ENCODE data around the gene AKAP10. TPM values are rescaled to one million over a fixed set of nuclear protein-coding genes. Genes with fewer than 3 reads are reported as not detected.
"Not testable (repeated sequence)": the region's sequence is repeated elsewhere in the genome, so short reads cannot be mapped to it uniquely, and the experiment has no call there.

The AKAP10 gene
- total RNA-seq, 1 donor from 2014 or later, result 27.8 TPM

DNA sequence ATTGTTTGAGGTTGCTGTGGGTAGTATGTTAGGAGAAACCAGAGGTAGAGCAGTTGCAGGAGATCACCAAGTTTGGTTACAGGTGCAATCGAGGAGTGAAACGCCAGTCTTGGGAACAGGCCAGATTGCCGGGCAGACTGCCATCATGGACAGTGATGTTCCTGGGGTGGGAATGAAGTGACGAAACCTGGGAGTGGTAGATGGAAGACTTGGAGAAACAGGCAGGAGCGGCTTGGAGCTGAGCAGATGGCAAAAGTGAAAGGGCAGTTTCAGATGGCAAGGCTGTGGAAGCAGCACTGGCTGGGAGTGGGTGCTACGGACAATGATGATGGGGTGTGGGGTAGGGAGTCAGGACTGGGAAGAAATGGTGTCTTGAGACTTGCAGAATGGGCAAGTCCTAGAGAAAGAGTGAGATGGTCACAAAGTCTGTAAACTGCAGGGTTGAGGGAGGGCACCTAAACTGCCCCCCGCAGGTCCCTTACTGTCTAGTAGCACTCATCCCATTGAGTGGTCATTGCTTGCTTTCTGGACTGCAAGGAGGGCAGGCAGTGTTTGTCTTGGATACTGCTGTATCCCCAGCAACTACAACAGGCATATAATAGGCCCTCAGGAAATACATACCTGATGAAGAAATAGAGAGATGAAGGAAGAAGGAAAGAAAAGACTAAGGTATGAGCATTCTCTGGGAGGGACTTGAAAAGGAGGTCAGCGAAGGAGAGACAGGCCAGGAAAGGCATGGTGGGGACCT is 80.4 kb downstream of the AKAP10 start:
- Histone ChIP-seq H3K4me3 (ENCODE audit: insufficient read depth, low read depth, low read length) (no peak overlapping the region), H2AFZ (ENCODE audit: low read depth, low read length) (no peak overlapping the region), H3K4me2 (ENCODE audit: low read length) (no peak overlapping the region), H3K79me2 (ENCODE audit: insufficient read depth, low read length) (no peaks in the 10 kb centered on the region), H4K20me1 (ENCODE audit: insufficient read depth, low read length) (peaks cover 10% of the 10 kb centered on the region), H3K9me3 (ENCODE audit: insufficient read depth, low read depth, low read length) (no peaks in the 10 kb centered on the region), H3K36me3 (ENCODE audit: insufficient read depth, low read length) (peaks cover 3% of the 10 kb centered on the region), H3K4me1 (ENCODE audit: insufficient read depth, low read length) (peaks cover 3% of the 10 kb centered on the region), H3K27ac (ENCODE audit: low read depth, low read length) (no peak overlapping the region), H3K9ac (ENCODE audit: low read length) (no peak overlapping the region), H3K27me3 (ENCODE audit: insufficient read depth, low read length) (no peaks in the 10 kb centered on the region)
- H3K36me3 Mint-ChIP-seq (ENCODE audit: low read depth, unreplicated experiment), result no peaks in the 10 kb centered on the region
- FAIRE-seq (no peak), DNase-seq (ENCODE audit: low read depth) (no peak)
- H3K27me3 Mint-ChIP-seq (ENCODE audit: low read depth, unreplicated experiment), result no peaks in the 10 kb centered on the region
- no peak for TF ChIP-seq EZH2 (IDR thresholded peaks at IDR 0.05; ENCODE audit: insufficient read depth, low read length)
- H3K4me3 Mint-ChIP-seq (ENCODE audit: unreplicated experiment), result no peak overlapping the region
- no peak overlapping the region for H3K27ac Mint-ChIP-seq (ENCODE audit: unreplicated experiment)
- peaks cover 7% of the 10 kb centered on the region for H3K4me1 Mint-ChIP-seq (ENCODE audit: low read depth, unreplicated experiment)
- no peaks in the 10 kb centered on the region for H3K9me3 Mint-ChIP-seq (ENCODE audit: unreplicated experiment)

GRCh38 chr17:19896679-19897078 is 80.9 kb downstream of the AKAP10 start:
- H3K27ac Mint-ChIP-seq (ENCODE audit: unreplicated experiment), result no peak overlapping the region
- Histone ChIP-seq H4K20me1 (ENCODE audit: insufficient read depth, low read length) (peaks cover 10% of the 10 kb centered on the region), H3K4me3 (ENCODE audit: insufficient read depth, low read depth, low read length) (no peak overlapping the region), H2AFZ (ENCODE audit: low read depth, low read length) (no peak overlapping the region), H3K9ac (ENCODE audit: low read length) (no peak overlapping the region), H3K27me3 (ENCODE audit: insufficient read depth, low read length) (no peaks in the 10 kb centered on the region), H3K4me2 (ENCODE audit: low read length) (no peak overlapping the region), H3K9me3 (ENCODE audit: insufficient read depth, low read depth, low read length) (no peaks in the 10 kb centered on the region), H3K27ac (ENCODE audit: low read depth, low read length) (no peak overlapping the region), H3K79me2 (ENCODE audit: insufficient read depth, low read length) (no peaks in the 10 kb centered on the region), H3K36me3 (ENCODE audit: insufficient read depth, low read length) (peaks cover 3% of the 10 kb centered on the region), H3K4me1 (ENCODE audit: insufficient read depth, low read length) (peaks cover 3% of the 10 kb centered on the region)
- no peaks in the 10 kb centered on the region for H3K9me3 Mint-ChIP-seq (ENCODE audit: unreplicated experiment)
- no peak for DNase-seq (ENCODE audit: low read depth)
- TF ChIP-seq EZH2 (IDR thresholded peaks at IDR 0.05; ENCODE audit: insufficient read depth, low read length) (no peak), CTCF (IDR thresholded peaks at IDR 0.05; ENCODE audit: insufficient read depth, low read depth, low read length) (no peak)
- no peak for FAIRE-seq
- no peak overlapping the region for H3K4me3 Mint-ChIP-seq (ENCODE audit: unreplicated experiment)
- H3K27me3 Mint-ChIP-seq (ENCODE audit: low read depth, unreplicated experiment), result no peaks in the 10 kb centered on the region
- H3K36me3 Mint-ChIP-seq (ENCODE audit: low read depth, unreplicated experiment), result no peaks in the 10 kb centered on the region
- H3K4me1 Mint-ChIP-seq (ENCODE audit: low read depth, unreplicated experiment), result peaks cover 7% of the 10 kb centered on the region

DNA sequence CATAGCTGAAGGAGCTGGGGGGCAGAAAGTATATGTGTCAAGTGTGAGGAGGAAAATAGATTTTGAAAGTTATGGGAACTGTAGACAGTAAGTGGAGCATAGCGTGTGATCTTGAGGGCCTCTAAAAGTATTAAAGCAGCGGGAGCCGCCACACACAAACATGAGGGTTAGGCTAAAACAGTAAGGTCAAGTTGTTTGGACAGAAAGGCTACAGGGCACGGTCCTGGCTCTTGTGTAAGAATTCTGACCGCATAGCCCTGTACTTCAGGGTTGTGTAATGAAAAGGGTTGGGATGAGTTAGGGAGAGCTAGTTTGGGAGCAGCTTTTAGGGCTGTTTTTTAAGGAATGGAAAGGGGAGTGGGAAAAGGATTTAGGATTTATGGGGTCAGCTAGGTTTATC is 87.1 kb downstream of the AKAP10 start:
- not testable (repeated sequence) for H3K36me3 Mint-ChIP-seq (ENCODE audit: low read depth, unreplicated experiment); H2AFZ ChIP-seq (ENCODE audit: low read depth, low read length); H3K36me3 ChIP-seq (ENCODE audit: insufficient read depth, low read length); DNase-seq (ENCODE audit: low read depth); H3K4me2 ChIP-seq (ENCODE audit: low read length); H3K9me3 Mint-ChIP-seq (ENCODE audit: unreplicated experiment); H3K9me3 ChIP-seq (ENCODE audit: insufficient read depth, low read depth, low read length); H4K20me1 ChIP-seq (ENCODE audit: insufficient read depth, low read length); H3K27me3 ChIP-seq (ENCODE audit: insufficient read depth, low read length); H3K4me3 ChIP-seq (ENCODE audit: insufficient read depth, low read depth, low read length); H3K4me3 Mint-ChIP-seq (ENCODE audit: unreplicated experiment); H3K4me1 Mint-ChIP-seq (ENCODE audit: low read depth, unreplicated experiment); H3K9ac ChIP-seq (ENCODE audit: low read length); H3K27ac ChIP-seq (ENCODE audit: low read depth, low read length); FAIRE-seq; H3K27ac Mint-ChIP-seq (ENCODE audit: unreplicated experiment); H3K79me2 ChIP-seq (ENCODE audit: insufficient read depth, low read length); H3K27me3 Mint-ChIP-seq (ENCODE audit: low read depth, unreplicated experiment); H3K4me1 ChIP-seq (ENCODE audit: insufficient read depth, low read length)

GRCh38 chr17:19890001-19890400 is 87.6 kb downstream of the AKAP10 start:
- not testable (repeated sequence) for H3K4me1 Mint-ChIP-seq (ENCODE audit: low read depth, unreplicated experiment); H3K36me3 ChIP-seq (ENCODE audit: insufficient read depth, low read length); H3K9me3 Mint-ChIP-seq (ENCODE audit: unreplicated experiment); H3K9ac ChIP-seq (ENCODE audit: low read length); H3K4me3 Mint-ChIP-seq (ENCODE audit: unreplicated experiment); H3K27ac ChIP-seq (ENCODE audit: low read depth, low read length); H3K4me2 ChIP-seq (ENCODE audit: low read length); H2AFZ ChIP-seq (ENCODE audit: low read depth, low read length); H3K4me3 ChIP-seq (ENCODE audit: insufficient read depth, low read depth, low read length); H3K27me3 ChIP-seq (ENCODE audit: insufficient read depth, low read length); H3K79me2 ChIP-seq (ENCODE audit: insufficient read depth, low read length); FAIRE-seq; H3K27me3 Mint-ChIP-seq (ENCODE audit: low read depth, unreplicated experiment); H3K36me3 Mint-ChIP-seq (ENCODE audit: low read depth, unreplicated experiment); H3K27ac Mint-ChIP-seq (ENCODE audit: unreplicated experiment); H3K9me3 ChIP-seq (ENCODE audit: insufficient read depth, low read depth, low read length); DNase-seq (ENCODE audit: low read depth); H3K4me1 ChIP-seq (ENCODE audit: insufficient read depth, low read length); H4K20me1 ChIP-seq (ENCODE audit: insufficient read depth, low read length)
